Naive thymus-derived CD4-positive, alpha-beta T cell (primary cell): ENCODE data around the gene LCP1. TPM values are rescaled to one million over a fixed set of nuclear protein-coding genes. Genes with fewer than 3 reads are reported as not detected.

Experiments used
- ATAC-seq: fragments of 150-1000 bp; cut with Tn5 transposase; 2 replicates; pipeline ENCODE4 v1.10.0; 2021; ENCODE audit warnings: mild to moderate bottlenecking, moderate library complexity
- CTCF ChIA-PET: fragments of 350-600 bp; sonication (Branson Sonifier 250); formaldehyde crosslinking; loops from one replicate; lab custom pipeline; 2021; ENCODE audit warnings: antibody characterized with exemption; lab: Charles Lee
- POLR2A ChIA-PET: fragments of 350-600 bp; sonication (Branson Sonifier 250); formaldehyde crosslinking; loops from one replicate; lab custom pipeline; 2021; ENCODE audit warnings: antibody characterized with exemption, inconsistent platforms; lab: Charles Lee
- DNase-seq, 9 donors: peaks; one replicate each; pipeline versions ENCODE4 v3.0.0 to v3.0.0-alpha.2; 2020 to 2022; ENCODE audit warnings: mixed read lengths in 1 of 9
- H3K27ac ChIP-seq: one replicate; pipeline ENCODE4 v1.7.0; 2013; ENCODE audit warnings: mild to moderate bottlenecking, low read depth, low read length, moderate library complexity
- H3K27me3 ChIP-seq, 2 donors: one replicate each; pipeline ENCODE4 v1.7.0; 2013; ENCODE audit warnings: low read length in 2 of 2, mild to moderate bottlenecking in 2 of 2, moderate library complexity in 2 of 2; ENCODE audit not compliant: control insufficient read depth in 2 of 2, insufficient read depth in 2 of 2
- H3K36me3 ChIP-seq, 3 experiments: 1 replicate in 2 of 3; 2 replicates in 1 of 3; pipeline ENCODE4 v1.7.0; 2013; ENCODE audit warnings: low read length in 3 of 3, mild to moderate bottlenecking in 3 of 3, moderate library complexity in 1 of 3; ENCODE audit not compliant: insufficient read depth in 3 of 3, control insufficient read depth in 2 of 3
- H3K4me1 ChIP-seq, 2 donors: one replicate each; pipeline ENCODE4 v1.7.0; 2013; ENCODE audit warnings: low read length in 2 of 2, mild to moderate bottlenecking in 2 of 2, moderate library complexity in 1 of 2; ENCODE audit not compliant: control insufficient read depth in 2 of 2, insufficient read depth in 2 of 2
- H3K4me3 ChIP-seq: 2 replicates; pipeline ENCODE4 v1.7.0; 2013; ENCODE audit warnings: mild to moderate bottlenecking, low read length
- H3K9me3 ChIP-seq, 3 experiments: 1 replicate in 2 of 3; 2 replicates in 1 of 3; pipeline ENCODE4 v1.7.0; 2013; ENCODE audit warnings: low read length in 3 of 3; ENCODE audit not compliant: control insufficient read depth in 2 of 3
- H3K27ac Mint-ChIP-seq, 9 donors: one replicate each; pipeline ENCODE4 v1.8.0; 2020 to 2022; ENCODE audit warnings: mixed read lengths in 9 of 9, mild to moderate bottlenecking in 8 of 9, moderate library complexity in 5 of 9, inconsistent platforms in 2 of 9
- H3K27me3 Mint-ChIP-seq, 5 donors: one replicate each; pipeline ENCODE4 v1.8.0; 2021 to 2022; ENCODE audit warnings: mixed read lengths in 5 of 5, mild to moderate bottlenecking in 1 of 5
- H3K36me3 Mint-ChIP-seq, 5 donors: one replicate each; pipeline ENCODE4 v1.8.0; 2020 to 2022; ENCODE audit warnings: mixed read lengths in 5 of 5, mild to moderate bottlenecking in 3 of 5, inconsistent platforms in 1 of 5
- H3K4me1 Mint-ChIP-seq, 7 donors: one replicate each; pipeline ENCODE4 v1.8.0; 2020 to 2022; ENCODE audit warnings: mixed read lengths in 7 of 7, mild to moderate bottlenecking in 3 of 7, inconsistent platforms in 1 of 7
- H3K4me3 Mint-ChIP-seq, 10 donors: one replicate each; pipeline ENCODE4 v1.8.0; 2020 to 2022; ENCODE audit warnings: mild to moderate bottlenecking in 10 of 10, mixed read lengths in 10 of 10, moderate library complexity in 6 of 10, inconsistent platforms in 2 of 10
- H3K9me3 Mint-ChIP-seq, 11 donors: one replicate each; pipeline ENCODE4 v1.8.0; 2020 to 2022; ENCODE audit warnings: mixed read lengths in 11 of 11, mild to moderate bottlenecking in 4 of 11, inconsistent platforms in 1 of 11, moderate library complexity in 1 of 11
- intact Hi-C, 2 donors: fragments of 100-400 bp; cut with micrococcal nuclease; formaldehyde crosslinking; loops; one replicate each; pipeline ENCODE4 v1.15.1; 2023
- polyA plus RNA-seq, 2 donors: library from polyadenylated mRNA; unstranded; fragments of 300-500 nt; fragmentation: Illumina TruSeq; gene quantifications; one replicate each; pipeline ENCODE4 v1.2.3, GENCODE V29; 2021
- total RNA-seq, 6 experiments: library from RNA in 5 of 6; stranded (reverse) in 5 of 6; gene quantifications; 1 replicate in 5 of 6; 2 replicates in 1 of 6; pipeline ENCODE4 v1.2.3 and lab custom pipeline; 2021 to 2026

Gene LCP1
- total and polyA plus RNA-seq, 7 experiments from 2014 or later: 293 to 989 (median 685) TPM

GRCh38 chr13:46121033-46121432 lies 60.9 kb downstream of the LCP1 start:
- Histone ChIP-seq H3K4me1 (peaks cover 11 to 30% of the 10 kb centered on the region in 2 donors), H3K9me3 (no peaks in the 10 kb centered on the region), H3K27me3 (no peaks in the 10 kb centered on the region), H3K36me3 (peaks cover 0 to 2% (median under 1%) of the 10 kb centered on the region in 3 experiments), H3K4me3 (no peak overlapping the region), H3K27ac (no peak overlapping the region)
- peaks cover 0 to 26% (median 0%) of the 10 kb centered on the region in 5 donors for H3K27me3 Mint-ChIP-seq
- DNase-seq (no peak), ATAC-seq (no peak)
- POLR2A ChIA-PET: no interaction called here
- intact Hi-C loops: loop anchor here in 1 of 2 donors (10.0 kb wide), 1 partner anchor 146 kb away; no protein-coding TSS in a partner anchor
- CTCF ChIA-PET: no interaction called here
- peaks cover 22 to 62% (median 54%) of the 10 kb centered on the region in 7 donors for H3K4me1 Mint-ChIP-seq
- peaks cover 0 to 6% (median 0%) of the 10 kb centered on the region in 5 donors for H3K36me3 Mint-ChIP-seq
- no peaks in the 10 kb centered on the region for H3K9me3 Mint-ChIP-seq
- no peak overlapping the region for H3K4me3 Mint-ChIP-seq
- peak overlapping the region in 1 of 9 donors; percentile 82 for H3K27ac Mint-ChIP-seq

- Mint-ChIP-seq H3K9me3 (no peaks in the 10 kb centered on the region), H3K4me1 (peaks cover 12 to 53% (median 44%) of the 10 kb centered on the region in 7 donors), H3K27me3 (peaks cover 0 to 30% (median 0%) of the 10 kb centered on the region in 5 donors), H3K36me3 (no peaks in the 10 kb centered on the region), H3K27ac (peak overlapping the region in 2 of 9 donors; percentile 9 to 36), H3K4me3 (peak overlapping the region in 1 of 10 donors; percentile 41)
- ATAC-seq (no peak), DNase-seq (no peak)
- no peak overlapping the region for H3K27ac ChIP-seq
- CTCF ChIA-PET: interaction anchor here (0.7 kb wide), 1 partner anchor 12 kb away, joined by 3 read pairs; no protein-coding TSS in a partner anchor
- H3K4me1 ChIP-seq: peaks cover 11 to 20% of the 10 kb centered on the region in 2 donors
- no peaks in the 10 kb centered on the region for H3K36me3 ChIP-seq
- H3K9me3 ChIP-seq: no peaks in the 10 kb centered on the region
- H3K27me3 ChIP-seq: no peaks in the 10 kb centered on the region
- H3K4me3 ChIP-seq: no peak overlapping the region
- intact Hi-C loops: loop anchor here in 1 of 2 donors (10.0 kb wide), 1 partner anchor 145 kb away; no protein-coding TSS in a partner anchor
- POLR2A ChIA-PET: interaction anchor here (1.1 to 1.2 kb wide), 2 partner anchors 28 to 63 kb away, joined by 3 read pairs; no protein-coding TSS in a partner anchor
Observed at GRCh38 chr13:46119883-46120614, 61.9 kb downstream of the LCP1 start.

- H3K36me3 ChIP-seq: no peaks in the 10 kb centered on the region
- no peak overlapping the region for H3K4me3 Mint-ChIP-seq
- no peak overlapping the region for H3K4me3 ChIP-seq
- peaks cover 0 to 42% (median 8%) of the 10 kb centered on the region in 5 donors for H3K27me3 Mint-ChIP-seq
- H3K27me3 ChIP-seq: peaks cover 0 to 3% of the 10 kb centered on the region in 2 donors
- H3K27ac ChIP-seq: no peak overlapping the region
- ChIA-PET CTCF (no interaction called here), POLR2A (no interaction called here)
- H3K36me3 Mint-ChIP-seq: peaks cover 0 to 5% (median 0%) of the 10 kb centered on the region in 5 donors
- DNase-seq: no peak
- intact Hi-C loops: no loop called here
- H3K9me3 ChIP-seq: no peaks in the 10 kb centered on the region
- peaks cover 0 to 4% of the 10 kb centered on the region in 2 donors for H3K4me1 ChIP-seq
- H3K27ac Mint-ChIP-seq: peak overlapping the region in 1 of 9 donors; percentile 43
- no peaks in the 10 kb centered on the region for H3K9me3 Mint-ChIP-seq
- peaks cover 0 to 22% (median 16%) of the 10 kb centered on the region in 7 donors for H3K4me1 Mint-ChIP-seq
- no peak for ATAC-seq
Observed at GRCh38 chr13:46116653-46117502, 65.1 kb downstream of the LCP1 start.

GRCh38 chr13:46114613-46115012 lies 67.4 kb downstream of the LCP1 start:
- Mint-ChIP-seq H3K36me3 (peaks cover 0 to 5% (median 0%) of the 10 kb centered on the region in 5 donors), H3K4me1 (peaks cover under 1 to 5% (median 3%) of the 10 kb centered on the region in 7 donors), H3K27me3 (peaks cover 10 to 49% (median 12%) of the 10 kb centered on the region in 5 donors), H3K27ac (no peak overlapping the region), H3K9me3 (peaks cover 0 to 2% (median 0%) of the 10 kb centered on the region in 11 donors), H3K4me3 (no peak overlapping the region)
- no peaks in the 10 kb centered on the region for H3K36me3 ChIP-seq
- intact Hi-C loops: no loop called here
- ChIA-PET CTCF (no interaction called here), POLR2A (interaction anchor here (0.6 to 0.8 kb wide), 2 partner anchors 12 to 59 kb away, joined by 3 to 5 read pairs; no protein-coding TSS in a partner anchor)
- H3K4me3 ChIP-seq: no peak overlapping the region
- DNase-seq (no peak), ATAC-seq (peak; percentile 73)
- peaks cover 0 to 5% of the 10 kb centered on the region in 2 donors for H3K27me3 ChIP-seq
- no peaks in the 10 kb centered on the region for H3K9me3 ChIP-seq
- no peaks in the 10 kb centered on the region for H3K4me1 ChIP-seq
- no peak overlapping the region for H3K27ac ChIP-seq

- H3K9me3 Mint-ChIP-seq: peaks cover 0 to 2% (median 0%) of the 10 kb centered on the region in 11 donors
- ChIA-PET CTCF (no interaction called here), POLR2A (no interaction called here)
- Histone ChIP-seq H3K27ac (no peak overlapping the region), H3K36me3 (no peaks in the 10 kb centered on the region), H3K9me3 (no peaks in the 10 kb centered on the region), H3K4me3 (no peak overlapping the region), H3K4me1 (no peaks in the 10 kb centered on the region), H3K27me3 (peaks cover 0 to 5% of the 10 kb centered on the region in 2 donors)
- H3K27me3 Mint-ChIP-seq: peaks cover 11 to 50% (median 13%) of the 10 kb centered on the region in 5 donors
- ATAC-seq (peak; percentile 73), DNase-seq (no peak)
- no peak overlapping the region for H3K27ac Mint-ChIP-seq
- H3K4me1 Mint-ChIP-seq: peaks cover 0 to 4% (median 0%) of the 10 kb centered on the region in 7 donors
- H3K36me3 Mint-ChIP-seq: peaks cover 0 to 5% (median 0%) of the 10 kb centered on the region in 5 donors
- H3K4me3 Mint-ChIP-seq: no peak overlapping the region
- intact Hi-C loops: no loop called here
Observed at GRCh38 chr13:46113596-46113995, 68.4 kb downstream of the LCP1 start.

- H3K36me3 ChIP-seq: no peaks in the 10 kb centered on the region
- CTCF ChIA-PET: no interaction called here
- peaks cover 12 to 40% (median 17%) of the 10 kb centered on the region in 5 donors for H3K27me3 Mint-ChIP-seq
- H3K36me3 Mint-ChIP-seq: peaks cover 0 to 5% (median 0%) of the 10 kb centered on the region in 5 donors
- no peak overlapping the region for H3K27ac Mint-ChIP-seq
- H3K27ac ChIP-seq: no peak overlapping the region
- H3K4me1 Mint-ChIP-seq: peaks cover 5 to 15% (median 11%) of the 10 kb centered on the region in 7 donors
- peaks cover 0 to 4% of the 10 kb centered on the region in 2 donors for H3K4me1 ChIP-seq
- no peaks in the 10 kb centered on the region for H3K9me3 ChIP-seq
- intact Hi-C loops: no loop called here
- POLR2A ChIA-PET: interaction anchor here (0.5 kb wide), 1 partner anchor 39 kb away, joined by 3 read pairs; no protein-coding TSS in a partner anchor
- peaks cover 0 to 2% (median 0%) of the 10 kb centered on the region in 11 donors for H3K9me3 Mint-ChIP-seq
- DNase-seq (no peak), ATAC-seq (no peak)
- H3K4me3 ChIP-seq: no peak overlapping the region
- H3K4me3 Mint-ChIP-seq: no peak overlapping the region
- peaks cover 0 to 5% of the 10 kb centered on the region in 2 donors for H3K27me3 ChIP-seq
Observed at GRCh38 chr13:46111151-46111550, 70.8 kb downstream of the LCP1 start.
